Lung (tissue), 12 donors: Measurements from ENCODE around the gene SAC3D1. TPM values are rescaled to one million over a fixed set of nuclear protein-coding genes. Genes with fewer than 3 reads are reported as not detected.

Experiments used
- ATAC-seq: fragments of 200-7000 bp; cut with Tn5 transposase; one replicate; pipeline ENCODE4 v1.9.1; 2020; ENCODE audit warnings: moderate number of reproducible peaks; ENCODE audit not compliant: insufficient read depth, low FRiP score
- DNase-seq, 3 donors: peaks; one replicate each; pipeline ENCODE4 v3.0.0-alpha.2; 2013 to 2017
- H3K27ac ChIP-seq, 2 donors: one replicate each; pipeline ENCODE4 v1.5.1; 2013; ENCODE audit warnings: mild to moderate bottlenecking in 2 of 2, moderate library complexity in 2 of 2, control low read depth in 1 of 2, inconsistent platforms in 1 of 2, low read depth in 1 of 2, low read length in 1 of 2
- H3K27me3 ChIP-seq, 3 donors: one replicate each; pipeline ENCODE4 v1.5.1; 2013; ENCODE audit warnings: low read length in 2 of 3; ENCODE audit not compliant: control insufficient read depth in 3 of 3, insufficient read depth in 3 of 3
- H3K36me3 ChIP-seq, 4 donors: one replicate each; pipeline ENCODE4 v1.5.1; 2013; ENCODE audit warnings: low read length in 4 of 4, mild to moderate bottlenecking in 1 of 4, moderate library complexity in 1 of 4; ENCODE audit not compliant: control insufficient read depth in 4 of 4, insufficient read depth in 4 of 4
- H3K4me1 ChIP-seq, 5 donors: one replicate each; pipeline ENCODE4 v1.5.1; 2013; ENCODE audit warnings: low read length in 5 of 5, mild to moderate bottlenecking in 2 of 5, moderate library complexity in 1 of 5; ENCODE audit not compliant: control insufficient read depth in 5 of 5, insufficient read depth in 5 of 5
- H3K4me3 ChIP-seq: one replicate; pipeline ENCODE4 v1.5.1; 2013; ENCODE audit warnings: mild to moderate bottlenecking, control low read depth, moderate library complexity
- H3K9ac ChIP-seq, 2 donors: one replicate each; pipeline ENCODE4 v1.5.1; 2013; ENCODE audit warnings: low read length in 2 of 2, control low read depth in 1 of 2; ENCODE audit not compliant: insufficient read depth in 1 of 2
- H3K9me3 ChIP-seq, 4 donors: one replicate each; pipeline ENCODE4 v1.5.1; 2013; ENCODE audit warnings: low read length in 3 of 4, mild to moderate bottlenecking in 1 of 4, moderate library complexity in 1 of 4; ENCODE audit not compliant: control insufficient read depth in 4 of 4, insufficient read depth in 3 of 4
- WGBS, 2 donors: extraction: QIAGEN DNeasy Blood & Tissue Kit; methylation state at CpG; one replicate each; pipeline ENCODE4 v1.1.7; 2013; 5-methylcytosine and 5-hydroxymethylcytosine counted together
- polyA plus RNA-seq, 2 donors: library from polyadenylated mRNA; stranded (reverse); fragments of 200-250 nt; gene quantifications; one replicate each; pipeline ENCODE4 v1.2.1, GENCODE V29; 2013
- total RNA-seq, 2 donors: library from RNA; depleted of rRNA in 1 of 2; stranded (reverse); fragments of >200 nt in 1 of 2; gene quantifications; one replicate each; pipeline ENCODE4 v1.2.1, GENCODE V29; 2014 to 2021
- TF ChIP-seq, protein P1 (sequence below): IDR thresholded peaks from 2 replicates; pipeline ENCODE4 v1.5.1; 2012; ENCODE audit warnings: mild to moderate bottlenecking; ENCODE audit errors: control extremely low read depth, extremely low read depth
- donor health status: control.
- donor health status: control.
- donor health status: Bipolar disorder and iron deficiency.
- donor health status: healthy.
- donor health status: DM: yes; HTN: yes; CAD: no.

Gene SAC3D1
- total and polyA plus RNA-seq, 4 donors = 5.1 to 17.6 (median 14.3) TPM

DNA sequence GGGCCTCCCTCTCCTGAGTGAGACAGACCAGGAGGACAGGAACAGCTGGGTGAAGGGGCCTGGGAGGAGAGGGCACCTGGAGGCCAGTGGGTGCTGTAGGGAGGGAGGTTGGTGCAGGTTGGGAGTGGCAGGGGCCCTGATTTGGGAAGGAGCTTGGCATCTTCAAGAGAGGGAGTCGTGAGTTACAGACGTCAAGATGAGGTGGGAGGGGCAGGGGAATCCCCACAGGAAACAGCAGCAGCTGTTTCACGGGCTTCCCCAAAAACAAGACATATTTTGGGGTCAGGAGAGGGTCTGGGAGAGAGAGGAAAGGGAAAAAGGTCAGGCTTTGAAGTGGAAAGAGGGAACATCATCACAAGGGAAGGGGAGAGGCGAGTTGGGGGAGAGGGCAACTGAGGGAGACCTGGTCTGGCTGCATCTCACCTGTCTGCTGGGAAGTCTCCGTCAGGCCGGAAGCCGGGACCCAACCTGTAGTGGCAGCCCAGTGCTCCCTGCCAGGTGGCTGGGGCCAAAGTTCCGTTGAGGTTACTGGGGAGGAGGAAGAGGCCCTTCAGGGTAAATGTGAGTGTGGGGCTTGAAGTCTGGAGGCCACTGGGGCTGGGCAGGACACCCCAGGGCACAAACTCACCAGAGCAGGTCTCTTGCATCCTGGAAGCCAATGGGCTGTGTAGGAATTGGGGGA lies 13.0 kb downstream of the SAC3D1 start:
- 19 to 35% methylated on average over 8 of the region's 8 CpGs for WGBS, 2 donors
- TF ChIP-seq, protein P1, sequence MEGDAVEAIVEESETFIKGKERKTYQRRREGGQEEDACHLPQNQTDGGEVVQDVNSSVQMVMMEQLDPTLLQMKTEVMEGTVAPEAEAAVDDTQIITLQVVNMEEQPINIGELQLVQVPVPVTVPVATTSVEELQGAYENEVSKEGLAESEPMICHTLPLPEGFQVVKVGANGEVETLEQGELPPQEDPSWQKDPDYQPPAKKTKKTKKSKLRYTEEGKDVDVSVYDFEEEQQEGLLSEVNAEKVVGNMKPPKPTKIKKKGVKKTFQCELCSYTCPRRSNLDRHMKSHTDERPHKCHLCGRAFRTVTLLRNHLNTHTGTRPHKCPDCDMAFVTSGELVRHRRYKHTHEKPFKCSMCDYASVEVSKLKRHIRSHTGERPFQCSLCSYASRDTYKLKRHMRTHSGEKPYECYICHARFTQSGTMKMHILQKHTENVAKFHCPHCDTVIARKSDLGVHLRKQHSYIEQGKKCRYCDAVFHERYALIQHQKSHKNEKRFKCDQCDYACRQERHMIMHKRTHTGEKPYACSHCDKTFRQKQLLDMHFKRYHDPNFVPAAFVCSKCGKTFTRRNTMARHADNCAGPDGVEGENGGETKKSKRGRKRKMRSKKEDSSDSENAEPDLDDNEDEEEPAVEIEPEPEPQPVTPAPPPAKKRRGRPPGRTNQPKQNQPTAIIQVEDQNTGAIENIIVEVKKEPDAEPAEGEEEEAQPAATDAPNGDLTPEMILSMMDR = no peak

DNA sequence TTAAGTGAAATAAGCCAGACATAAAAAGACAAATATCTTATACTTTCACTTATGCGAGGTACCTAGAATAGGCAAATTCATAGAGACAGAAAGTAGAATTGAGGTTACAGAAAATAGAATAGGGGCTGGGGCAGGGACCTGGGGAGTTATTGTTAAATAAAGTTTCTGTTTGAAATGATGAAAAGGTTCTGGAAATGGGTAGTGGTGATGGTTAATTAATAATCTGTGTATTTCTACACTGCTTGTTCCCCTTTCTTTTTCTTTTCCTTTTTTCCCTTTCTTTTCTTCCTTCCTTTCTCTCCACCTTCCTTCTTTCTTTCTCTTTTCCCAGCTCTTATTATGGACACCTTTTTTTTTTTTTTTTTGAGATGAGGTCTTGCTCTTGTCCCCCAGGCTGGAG lies 14.5 kb downstream of the SAC3D1 start:
- WGBS, 2 donors = 78 to 85% methylated on average over 1 of the region's 1 CpG
- Histone ChIP-seq H3K27ac (no peak overlapping the region), H3K4me1 (no peaks in the 10 kb centered on the region), H3K9me3 (no peaks in the 10 kb centered on the region), H3K4me3 (no peak overlapping the region), H3K27me3 (no peaks in the 10 kb centered on the region), H3K9ac (no peak overlapping the region), H3K36me3 (no peaks in the 10 kb centered on the region)
- no peak for DNase-seq
- no peak for ATAC-seq
- TF ChIP-seq, protein P1 = no peak

More for the DNA sequence above, 13.0 kb downstream of the SAC3D1 start:
- ATAC-seq (no peak), DNase-seq (no peak)
- H3K36me3 ChIP-seq = no peaks in the 10 kb centered on the region
- H3K27ac ChIP-seq = no peak overlapping the region
- H3K9ac ChIP-seq = no peak overlapping the region
- no peaks in the 10 kb centered on the region for H3K27me3 ChIP-seq
- H3K4me1 ChIP-seq = no peaks in the 10 kb centered on the region
- no peaks in the 10 kb centered on the region for H3K9me3 ChIP-seq
- no peak overlapping the region for H3K4me3 ChIP-seq

DNA sequence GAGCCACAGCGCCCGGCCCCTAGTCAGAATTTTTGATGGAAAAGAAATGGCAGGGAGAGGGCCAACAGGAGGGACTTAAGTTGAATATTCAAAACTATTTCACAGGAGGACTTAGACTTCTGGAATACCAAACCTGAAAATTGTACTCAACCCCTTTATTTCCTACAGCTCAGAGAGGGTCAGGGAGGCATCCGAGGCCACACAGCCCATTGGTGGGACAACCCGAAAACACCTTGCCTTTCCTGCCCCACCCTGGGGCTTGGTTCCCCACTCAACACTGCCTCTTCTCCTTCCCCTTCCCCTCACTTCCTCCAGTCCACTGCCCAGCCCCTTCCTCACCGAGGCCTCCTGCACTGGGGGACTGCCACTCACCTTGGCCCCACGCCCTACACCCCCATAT lies 16.0 kb downstream of the SAC3D1 start:
- Histone ChIP-seq H3K36me3 (no peaks in the 10 kb centered on the region), H3K9ac (no peak overlapping the region), H3K27me3 (no peaks in the 10 kb centered on the region), H3K4me1 (no peaks in the 10 kb centered on the region), H3K4me3 (no peak overlapping the region), H3K9me3 (no peaks in the 10 kb centered on the region), H3K27ac (no peak overlapping the region)
- ATAC-seq (no peak), DNase-seq (no peak)
- TF ChIP-seq, protein P1 = no peak
- WGBS, 2 donors = 86 to 89% methylated on average over 6 of the region's 6 CpGs

DNA sequence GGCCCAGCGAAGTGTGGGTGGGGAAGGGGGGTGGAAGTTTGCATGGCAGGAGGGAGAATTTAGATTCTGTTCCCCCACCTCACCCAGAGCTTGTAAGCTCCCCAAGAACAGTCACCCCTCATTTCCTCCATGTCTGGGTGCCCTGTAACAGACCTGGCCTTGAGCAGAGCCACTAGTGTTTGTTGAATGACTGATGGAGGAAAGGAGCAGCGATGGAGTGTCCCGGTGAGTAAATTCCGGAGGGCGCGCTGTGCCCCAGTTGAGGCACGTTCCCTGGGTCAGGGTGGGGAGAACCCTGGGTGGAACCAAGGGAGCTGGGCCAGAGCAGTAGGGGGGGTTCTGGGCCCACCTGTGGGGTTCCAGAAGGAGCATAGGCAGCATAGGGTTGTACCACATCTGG lies 16.5 kb downstream of the SAC3D1 start:
- WGBS, 2 donors = 85 to 97% methylated on average over 7 of the region's 7 CpGs
- ATAC-seq (no peak), DNase-seq (no peak)
- Histone ChIP-seq H3K4me3 (no peak overlapping the region), H3K27me3 (no peaks in the 10 kb centered on the region), H3K9ac (no peak overlapping the region), H3K4me1 (no peaks in the 10 kb centered on the region), H3K9me3 (no peaks in the 10 kb centered on the region), H3K27ac (no peak overlapping the region), H3K36me3 (no peaks in the 10 kb centered on the region)
- TF ChIP-seq, protein P1 = no peak
